Measurements from ENCODE around the gene ILDR1.

GRCh38 chr3:121943431-121943830 is 78.6 kb downstream of the ILDR1 start:
- TF ChIP-seq STAT1 (conservative IDR thresholded peaks at IDR 0.05) (no peak), CTCF (IDR thresholded peaks at IDR 0.05 in 2 of 3, conservative IDR thresholded peaks at IDR 0.05 in 1 of 3; ENCODE audit: control insufficient read depth in 2 of 3, extremely low read depth in 1 of 3, insufficient read depth in 1 of 3, low read depth in 3 of 3, low read length in 3 of 3) (no peak), SREBF2 (IDR thresholded peaks at IDR 0.05; ENCODE audit: low read length) (no peak), NRF1 (conservative IDR thresholded peaks at IDR 0.05; ENCODE audit: low read depth, low read length) (no peak), ZNF24 (IDR thresholded peaks at IDR 0.05) (no peak), POLR2AphosphoS5 (IDR thresholded peaks at IDR 0.05; ENCODE audit: low read length) (no peak), NR2C2 (IDR thresholded peaks at IDR 0.05; ENCODE audit: borderline replicate concordance, control insufficient read depth, insufficient read length, low read depth) (no peak), CHD2 (IDR thresholded peaks at IDR 0.05; ENCODE audit: borderline replicate concordance, low read depth, low read length) (no peak)
